NCI-H1694 treated with DMSO at 0.1 percent for 48 hours (cell line): ENCODE measurements around the gene MTMR8.
"Not testable (repeated sequence)": the region's sequence is repeated elsewhere in the genome, so short reads cannot be mapped to it uniquely, and the experiment has no call there.

Experiments
- DNase-seq: peaks from one replicate; lab custom pipeline; 2025; lab: John Stamatoyannopoulos, UW

Gene MTMR8

GRCh38 chrX:64394874-64395567 lies at the start of gene MTMR8:
Gene MTMR8, minus strand, starts transcription at chrX:64395452. Its CDS starts 89 bp downstream, at chrX:64395363.
- no peak for DNase-seq

- DNase-seq: no peak
These were observed 44.3 kb upstream of the MTMR8 start for GRCh38 chrX:64439551-64439950.

GRCh38 chrX:64437665-64438064 lies 42.4 kb upstream of the MTMR8 start:
- DNase-seq: no peak

- DNase-seq: no peak
These were observed 42.0 kb upstream of the MTMR8 start for GRCh38 chrX:64437218-64437617.

- DNase-seq: no peak
These were observed 33.1 kb upstream of the MTMR8 start for GRCh38 chrX:64428371-64428770.

GRCh38 chrX:64427787-64428186 lies 32.5 kb upstream of the MTMR8 start:
- no peak for DNase-seq

GRCh38 chrX:64427281-64427680 lies 32.0 kb upstream of the MTMR8 start:
- DNase-seq: no peak

- not testable (repeated sequence) for DNase-seq
These were observed 14.5 kb upstream of the MTMR8 start for GRCh38 chrX:64409730-64410129.

- DNase-seq: no peak
These were observed 2.8 kb upstream of the MTMR8 start for GRCh38 chrX:64398088-64398487.

- no peak for DNase-seq
These were observed 297 bp upstream of the MTMR8 start for GRCh38 chrX:64395568-64395929.

GRCh38 chrX:64394059-64394873 lies 986 bp downstream of the MTMR8 start:
- DNase-seq: no peak

GRCh38 chrX:64389489-64389888 lies 5.8 kb downstream of the MTMR8 start:
- no peak for DNase-seq

- not testable (repeated sequence) for DNase-seq
These were observed 14.5 kb downstream of the MTMR8 start for GRCh38 chrX:64380789-64381188.

GRCh38 chrX:64379924-64380323 lies 15.3 kb downstream of the MTMR8 start:
- DNase-seq: no peak

- no peak for DNase-seq
These were observed 17.5 kb downstream of the MTMR8 start for GRCh38 chrX:64377753-64378152.

- DNase-seq: no peak
These were observed 43.2 kb downstream of the MTMR8 start for GRCh38 chrX:64352081-64352480.

GRCh38 chrX:64350521-64350920 lies 44.7 kb downstream of the MTMR8 start:
- no peak for DNase-seq

GRCh38 chrX:64350047-64350446 lies 45.2 kb downstream of the MTMR8 start:
- DNase-seq: no peak

- DNase-seq: no peak
These were observed 52.4 kb downstream of the MTMR8 start for GRCh38 chrX:64342811-64343210.

- DNase-seq: no peak
These were observed 57.0 kb downstream of the MTMR8 start for GRCh38 chrX:64338296-64338695.

GRCh38 chrX:64334467-64334866 lies 60.8 kb downstream of the MTMR8 start:
- no peak for DNase-seq

- no peak for DNase-seq
These were observed 65.0 kb downstream of the MTMR8 start for GRCh38 chrX:64330284-64330683.

GRCh38 chrX:64321507-64321906 lies 73.7 kb downstream of the MTMR8 start:
- no peak for DNase-seq

- no peak for DNase-seq
These were observed 81.6 kb downstream of the MTMR8 start for GRCh38 chrX:64313624-64314023.
